SK-N-SH (cell line): ENCODE measurements around the gene THOC7. TPM values are rescaled to one million over a fixed set of nuclear protein-coding genes. Genes with fewer than 3 reads are reported as not detected.

Experiments used
- CTCF ChIA-PET: fragments of 300-600, 350-600 bp; formaldehyde crosslinking; extraction: SDS; loops from one replicate; lab custom pipeline; 2021; lab: Yijun Ruan, JAX
- POLR2A ChIA-PET: fragments of 350-600 bp; sonication (Branson Sonifier 250); formaldehyde crosslinking; extraction: SDS; loops from one replicate; lab custom pipeline; 2020; ENCODE audit warnings: antibody characterized with exemption, inconsistent platforms; lab: Yijun Ruan, JAX
- DNase-seq: peaks from one replicate; pipeline ENCODE4 v3.0.0; 2012
- H2AFZ ChIP-seq: fragments of 200-600 bp; sonication (generic); 2 replicates; pipeline ENCODE4 v1.8.1; 2016; ENCODE audit warnings: antibody characterized with exemption, mild to moderate bottlenecking, low read depth
- H3F3A ChIP-seq: fragments of 200-600 bp; sonication (generic); replicated peaks from 2 replicates; pipeline ENCODE3; 2016; ENCODE audit warnings: antibody characterized with exemption, mild to moderate bottlenecking; ENCODE audit not compliant: insufficient read depth
- H3K27ac ChIP-seq, 2 experiments: fragments of 200-500 bp in 1 of 2; fragments of 200-600 bp in 1 of 2; sonication (Bioruptor generic) in 1 of 2; sonication (generic), shearing (Covaris generic) in 1 of 2; 2 replicates each; pipeline versions ENCODE4 v1.5.1 to v1.6.1; 2014 to 2016; ENCODE audit warnings: low read depth in 2 of 2, inconsistent platforms in 1 of 2, low read length in 1 of 2, mild to moderate bottlenecking in 1 of 2, mixed read lengths in 1 of 2
- H3K27me3 ChIP-seq: fragments of 200-600 bp; sonication (generic), shearing (Covaris generic); 2 replicates; pipeline ENCODE4 v1.6.1; 2016; ENCODE audit warnings: mixed run types; ENCODE audit not compliant: insufficient read depth
- H3K36me3 ChIP-seq, 2 experiments: fragments of 200-500 bp in 1 of 2; fragments of 200-600 bp in 1 of 2; sonication (Bioruptor generic) in 1 of 2; sonication (generic) in 1 of 2; replicated peaks in 1 of 2; 2 replicates each; pipeline versions ENCODE3 to v1.5.1; 2014 to 2016; ENCODE audit warnings: low read length in 1 of 2, mild to moderate bottlenecking in 1 of 2; ENCODE audit not compliant: insufficient read depth in 2 of 2, control insufficient read depth in 1 of 2
- H3K4me1 ChIP-seq, 2 experiments: fragments of 200-500 bp in 1 of 2; fragments of 200-600 bp in 1 of 2; sonication (Bioruptor generic) in 1 of 2; sonication (generic), shearing (Covaris generic) in 1 of 2; 2 replicates each; pipeline versions ENCODE4 v1.5.1 to v1.6.1; 2014 to 2016; ENCODE audit warnings: low read depth in 1 of 2, low read length in 1 of 2, mixed run types in 1 of 2; ENCODE audit not compliant: insufficient read depth in 2 of 2, control insufficient read depth in 1 of 2
- H3K4me2 ChIP-seq: fragments of 200-600 bp; sonication (generic), shearing (Covaris generic); 2 replicates; pipeline ENCODE4 v1.6.1; 2017; ENCODE audit warnings: mixed run types
- H3K4me3 ChIP-seq, 2 experiments: fragments of 200-500 bp in 1 of 2; fragments of 200-600 bp in 1 of 2; sonication (Bioruptor generic) in 1 of 2; sonication (generic), shearing (Covaris generic) in 1 of 2; 2 replicates each; pipeline versions ENCODE4 v1.5.1 to v1.8.1; 2014 to 2016; ENCODE audit warnings: low read depth in 2 of 2, inconsistent platforms in 1 of 2, low read length in 1 of 2, mild to moderate bottlenecking in 1 of 2, mixed read lengths in 1 of 2, moderate library complexity in 1 of 2
- H3K79me2 ChIP-seq: fragments of 200-600 bp; sonication (generic); 2 replicates; pipeline ENCODE4 v1.8.1; 2017; ENCODE audit warnings: mild to moderate bottlenecking; ENCODE audit not compliant: insufficient read depth
- H3K9ac ChIP-seq: fragments of 200-600 bp; sonication (generic); 2 replicates; pipeline ENCODE4 v1.6.1; 2017; ENCODE audit warnings: mixed run types
- H3K9me2 ChIP-seq: fragments of 200-600 bp; sonication (generic); 2 replicates; pipeline ENCODE4 v1.6.1; 2017; ENCODE audit warnings: mixed run types
- H3K9me3 ChIP-seq: fragments of 200-600 bp; sonication (generic); 2 replicates; pipeline ENCODE4 v1.6.1; 2017; ENCODE audit warnings: mixed run types, mild to moderate bottlenecking, moderate library complexity
- H4K20me1 ChIP-seq: fragments of 200-600 bp; sonication (generic); 2 replicates; pipeline ENCODE4 v1.6.1; 2017; ENCODE audit warnings: mild to moderate bottlenecking, mixed run types; ENCODE audit not compliant: insufficient read depth
- CHD2 ChIP-seq: fragments of 150-350 bp; IDR thresholded peaks from 2 replicates; pipeline ENCODE4 v1.6.1; 2018; ENCODE audit warnings: low read length; ENCODE audit not compliant: partially characterized antibody
- EP300 ChIP-seq, 2 experiments: IDR thresholded peaks; 2 replicates each; pipeline versions ENCODE4 v1.4.0 to v1.6.1; 2012; ENCODE audit warnings: borderline replicate concordance in 1 of 2, low read depth in 1 of 2, low read length in 1 of 2
- EZH2phosphoT487 ChIP-seq: fragments of 200-600 bp; sonication (generic); IDR thresholded peaks from 2 replicates; pipeline ENCODE4 v1.6.1; 2017; ENCODE audit warnings: low read depth, mixed run types, mild to moderate bottlenecking, antibody characterized with exemption, moderate library complexity, borderline replicate concordance
- FOXM1 ChIP-seq: IDR thresholded peaks from 2 replicates; pipeline ENCODE4 v1.4.0; 2012; ENCODE audit warnings: low read depth, mild to moderate bottlenecking
- IRF3 ChIP-seq: fragments of 150-350 bp; IDR thresholded peaks from 2 replicates; pipeline ENCODE4 v1.6.1; 2016; ENCODE audit warnings: mild to moderate bottlenecking, low read depth, low read length
- MAX ChIP-seq: IDR thresholded peaks from 2 replicates; pipeline ENCODE4 v1.4.0; 2012; ENCODE audit warnings: low read depth
- MXI1 ChIP-seq: IDR thresholded peaks from 2 replicates; pipeline ENCODE4 v1.6.1; 2012; ENCODE audit warnings: mild to moderate bottlenecking, low read depth, low read length, improper control_type of control experiment
- POLR2AphosphoS5 ChIP-seq: IDR thresholded peaks from 2 replicates; pipeline ENCODE4 v1.6.1; 2012; ENCODE audit warnings: low read depth, low read length
- REST ChIP-seq: IDR thresholded peaks from 2 replicates; pipeline ENCODE4 v1.6.1; 2012; ENCODE audit warnings: mild to moderate bottlenecking, low read depth, low read length, moderate library complexity
- RXRA ChIP-seq: IDR thresholded peaks from 2 replicates; pipeline ENCODE4 v1.4.0; 2012; ENCODE audit warnings: low read depth, mild to moderate bottlenecking, borderline replicate concordance
- SIN3A ChIP-seq: IDR thresholded peaks from 2 replicates; pipeline ENCODE4 v1.6.1; 2012; ENCODE audit warnings: low read depth, mild to moderate bottlenecking, low read length, moderate library complexity, borderline replicate concordance
- TAF1 ChIP-seq: IDR thresholded peaks from 2 replicates; pipeline ENCODE4 v1.6.1; 2012; ENCODE audit warnings: low read depth, mild to moderate bottlenecking, low read length, moderate library complexity, borderline replicate concordance
- TCF12 ChIP-seq: IDR thresholded peaks from 2 replicates; pipeline ENCODE4 v1.4.0; 2012
- TEAD4 ChIP-seq: IDR thresholded peaks from 2 replicates; pipeline ENCODE4 v1.4.0; 2012; ENCODE audit warnings: mild to moderate bottlenecking, borderline replicate concordance; ENCODE audit not compliant: insufficient read depth
- YY1 ChIP-seq: IDR thresholded peaks from 2 replicates; pipeline ENCODE4 v1.4.0; 2012; ENCODE audit warnings: low read depth, mild to moderate bottlenecking
- WGBS: methylation state at CpG from one replicate; pipeline ENCODE4 v1.1.6; 2017; ENCODE audit warnings: low lambda C conversion rate; 5-methylcytosine and 5-hydroxymethylcytosine counted together
- polyA plus RNA-seq, 3 experiments: library from polyadenylated mRNA; depleted of rRNA; stranded (reverse); fragments of >200 nt; gene quantifications; 2 replicates each; pipeline ENCODE4 v1.2.3, GENCODE V29; 2012

The THOC7 gene
- polyA plus RNA-seq, 1 of the 3 experiments (the other 2 are of a cell fraction), result 35.6 TPM

GRCh38 chr3:63911509-63911872, 47.9 kb upstream of the THOC7 start:
- Histone ChIP-seq H2AFZ (peak overlapping the region; percentile 71; the same call in 1 of the 2 replicates), H3K27me3 (no peaks in the 10 kb centered on the region), H3K9me2 (no peaks in the 10 kb centered on the region), H3K79me2 (peaks cover 57% of the 10 kb centered on the region), H3K9me3 (no peaks in the 10 kb centered on the region), H3K4me3 (peak overlapping the region; percentile 68 to 71), H3K9ac (peak overlapping the region; percentile 81)
- no peak for DNase-seq
- POLR2A ChIA-PET, result no interaction called here
- under 1% methylated on average over 12 of the region's 18 CpGs for WGBS
- TF ChIP-seq TEAD4 (no peak), YY1 (no peak), EZH2phosphoT487 (no peak), CHD2 (no peak), IRF3 (no peak), FOXM1 (no peak), REST (no peak), TCF12 (0 out of 2 replicates have a peak, but pooled peaks have one; percentile 2)
- TF ChIP-seq, all 33 proteins: peak for 1
- peak overlapping the region; percentile 96 for H3K4me2 ChIP-seq
- H3F3A ChIP-seq, result peaks cover 14% of the 10 kb centered on the region
- peaks cover 9 to 14% of the 10 kb centered on the region in 2 experiments for H3K36me3 ChIP-seq
- CTCF ChIA-PET, result interaction anchor here (0.7 to 2.1 kb wide), 7 partner anchors 10 to 561 kb away, joined by 3 to 7 read pairs (median 3); partner anchors contain the start of genes C3orf49 and PSMD6
- peaks cover 13 to 18% of the 10 kb centered on the region in 2 experiments for H3K4me1 ChIP-seq
- H3K27ac ChIP-seq, result peak overlapping the region; percentile 78 to 86
- H4K20me1 ChIP-seq, result peaks cover 8% of the 10 kb centered on the region; the same call in 1 of the 2 replicates

GRCh38 chr3:63910891-63911290, 47.3 kb upstream of the THOC7 start:
- Histone ChIP-seq H3K27ac (peak overlapping the region in 1 of 2 experiments; percentile 86; a peak in 2 of 4 replicates), H3K9ac (peak overlapping the region; percentile 81; the same call in 1 of the 2 replicates), H3K4me2 (peak overlapping the region; percentile 96), H3K4me3 (peak overlapping the region in 1 of 2 experiments; percentile 68; a peak in 3 of 4 replicates), H3K36me3 (peaks cover 4 to 10% of the 10 kb centered on the region in 2 experiments), H3K9me2 (no peaks in the 10 kb centered on the region), H3K9me3 (no peaks in the 10 kb centered on the region), H2AFZ (no peak overlapping the region), H3K79me2 (peaks cover 51% of the 10 kb centered on the region), H4K20me1 (peaks cover 8% of the 10 kb centered on the region; the same call in 1 of the 2 replicates), H3K27me3 (no peaks in the 10 kb centered on the region), H3F3A (peaks cover 14% of the 10 kb centered on the region), H3K4me1 (peaks cover 13 to 18% of the 10 kb centered on the region in 2 experiments)
- POLR2A ChIA-PET, result no interaction called here
- CTCF ChIA-PET, result interaction anchor here (1.3 to 2.1 kb wide), 4 partner anchors 10 to 562 kb away, joined by 4 to 8 read pairs (median 6); partner anchors contain the start of gene C3orf49
- WGBS, result 74% methylated on average over 1 of the region's 1 CpG
- no peak for DNase-seq
- TF ChIP-seq RXRA (no peak), TEAD4 (no peak), MXI1 (no peak), TAF1 (no peak), SIN3A (no peak), POLR2AphosphoS5 (no peak), MAX (no peak), EZH2phosphoT487 (no peak), EP300 (IDR thresholded peaks at IDR 0.05; ENCODE audit: borderline replicate concordance in 1 of 2, low read depth in 1 of 2, low read length in 1 of 2) (no peak)
